HEK293T (cell line): ENCODE data around the gene BTBD7.

Experiments
- ARNT ChIP-seq: fragments of 450-650 bp; IDR thresholded peaks from 2 replicates; pipeline ENCODE4 v1.6.1; 2017; ENCODE audit warnings: mild to moderate bottlenecking
- BHLHE40 ChIP-seq: fragments of 450-650 bp; IDR thresholded peaks from 2 replicates; pipeline ENCODE4 v1.6.1; 2016; ENCODE audit warnings: mild to moderate bottlenecking, moderate library complexity, borderline replicate concordance
- ELF4 ChIP-seq: fragments of 450-650 bp; IDR thresholded peaks from 2 replicates; pipeline ENCODE4 v1.6.1; 2017; ENCODE audit warnings: antibody characterized with exemption
- FOXA1 ChIP-seq: fragments of 450-650 bp; IDR thresholded peaks from 2 replicates; pipeline ENCODE4 v1.6.1; 2016; ENCODE audit warnings: mild to moderate bottlenecking
- FOXK2 ChIP-seq: fragments of 450-650 bp; IDR thresholded peaks from 2 replicates; pipeline ENCODE4 v1.6.1; 2016; ENCODE audit warnings: mild to moderate bottlenecking
- FOXM1 ChIP-seq: fragments of 450-650 bp; IDR thresholded peaks from 2 replicates; pipeline ENCODE4 v1.6.1; 2017; ENCODE audit warnings: mild to moderate bottlenecking, borderline replicate concordance
- HDGF ChIP-seq: fragments of 450-650 bp; IDR thresholded peaks from 2 replicates; pipeline ENCODE4 v1.6.1; 2017; ENCODE audit warnings: antibody characterized with exemption, borderline replicate concordance
- LEF1 ChIP-seq: fragments of 450-650 bp; IDR thresholded peaks from 2 replicates; pipeline ENCODE4 v1.6.1; 2017; ENCODE audit warnings: mild to moderate bottlenecking, borderline replicate concordance
- SP1 ChIP-seq: fragments of 450-650 bp; IDR thresholded peaks from 2 replicates; pipeline ENCODE4 v1.6.1; 2017
- SUZ12 ChIP-seq: fragments of 450-650 bp; IDR thresholded peaks from 2 replicates; pipeline ENCODE4 v1.6.1; 2016; ENCODE audit warnings: mild to moderate bottlenecking
- ZNF384 ChIP-seq: fragments of 450-650 bp; IDR thresholded peaks from 2 replicates; pipeline ENCODE4 v1.6.1; 2016
- TF ChIP-seq, protein P1 (sequence below): fragments of 450-650 bp; IDR thresholded peaks from 2 replicates; pipeline ENCODE4 v1.6.1; 2016

GRCh38 chr14:93299866-93300265 lies 33.0 kb downstream of the BTBD7 start:
- TF ChIP-seq ELF4 (no peak), SP1 (no peak), SUZ12 (no peak), FOXA1 (no peak), LEF1 (no peak), ZNF384 (peak; percentile 50; the same call in 1 of the 2 replicates), HDGF (no peak), FOXK2 (no peak), BHLHE40 (no peak), FOXM1 (no peak), ARNT (no peak)
- TF ChIP-seq, protein P1, sequence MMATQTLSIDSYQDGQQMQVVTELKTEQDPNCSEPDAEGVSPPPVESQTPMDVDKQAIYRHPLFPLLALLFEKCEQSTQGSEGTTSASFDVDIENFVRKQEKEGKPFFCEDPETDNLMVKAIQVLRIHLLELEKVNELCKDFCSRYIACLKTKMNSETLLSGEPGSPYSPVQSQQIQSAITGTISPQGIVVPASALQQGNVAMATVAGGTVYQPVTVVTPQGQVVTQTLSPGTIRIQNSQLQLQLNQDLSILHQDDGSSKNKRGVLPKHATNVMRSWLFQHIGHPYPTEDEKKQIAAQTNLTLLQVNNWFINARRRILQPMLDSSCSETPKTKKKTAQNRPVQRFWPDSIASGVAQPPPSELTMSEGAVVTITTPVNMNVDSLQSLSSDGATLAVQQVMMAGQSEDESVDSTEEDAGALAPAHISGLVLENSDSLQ, result no peak
